GM21825 (cell line): ENCODE results near the gene PSME3IP1.

Experiments used
- ATAC-seq: cut with Tn5 transposase; IDR thresholded peaks from one replicate; pipeline ENCODE4 v1.9.1; 2021; ENCODE audit warnings: mild to moderate bottlenecking, moderate library complexity; ENCODE audit not compliant: unreplicated experiment

PSME3IP1 gene

DNA sequence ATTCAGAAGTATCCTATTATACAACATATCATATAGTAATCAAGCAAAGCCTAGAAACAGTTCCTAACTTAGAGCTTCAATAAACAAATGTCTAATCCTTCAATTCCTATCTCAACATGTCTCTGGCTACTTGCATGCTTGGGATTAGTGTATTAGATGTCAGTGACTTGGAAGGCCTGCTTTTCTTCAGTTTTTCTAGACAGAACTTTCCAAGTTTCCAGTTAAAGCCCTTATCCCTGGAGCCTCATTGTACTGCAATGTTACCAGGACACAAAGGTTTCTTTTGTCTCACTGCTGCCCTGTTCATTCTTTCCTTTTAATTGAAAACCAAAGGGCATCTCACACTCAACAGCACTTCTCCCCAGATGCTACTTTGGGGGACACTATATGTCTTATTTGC, 16.5 kb downstream of the PSME3IP1 start:
- no peak for ATAC-seq

DNA sequence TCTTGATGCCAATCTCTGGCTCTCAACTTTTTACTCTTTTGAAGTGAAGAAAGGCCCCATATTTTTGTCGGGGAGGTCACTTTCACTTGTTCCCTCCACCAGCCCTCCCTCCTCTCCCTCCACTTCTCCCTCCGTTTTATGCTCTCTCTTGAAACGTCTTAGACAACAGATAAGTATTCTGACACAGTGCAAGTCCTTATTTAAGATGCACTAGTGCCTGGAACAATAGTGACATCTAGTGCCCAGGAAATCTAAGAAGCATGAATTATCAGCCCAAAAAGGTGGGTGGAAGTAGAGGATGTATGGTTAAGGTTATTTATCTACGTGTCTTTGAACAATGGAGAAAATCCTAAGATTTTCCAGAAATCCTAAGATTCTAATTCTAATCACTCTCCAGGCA, 17.9 kb downstream of the PSME3IP1 start:
- ATAC-seq, result no peak

DNA sequence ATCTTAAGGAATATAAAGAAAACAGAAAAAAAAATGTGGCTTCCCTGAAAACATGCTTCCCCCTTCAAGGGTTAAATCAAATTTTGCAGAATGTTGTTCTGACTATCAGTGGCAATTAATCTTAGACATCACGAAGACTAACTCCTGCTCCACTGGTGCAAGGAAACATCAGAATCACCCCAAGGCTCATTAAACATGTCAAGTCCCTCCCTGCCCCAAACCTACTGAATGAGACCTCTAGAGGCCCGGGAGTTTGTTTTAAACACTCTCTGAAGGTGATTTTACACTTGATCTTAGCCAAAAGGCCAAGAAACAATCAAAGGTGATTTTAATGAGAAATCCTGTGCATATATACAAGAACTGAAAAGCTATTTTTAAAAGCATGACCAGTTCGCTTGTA, 18.3 kb downstream of the PSME3IP1 start:
- ATAC-seq, result no peak

DNA sequence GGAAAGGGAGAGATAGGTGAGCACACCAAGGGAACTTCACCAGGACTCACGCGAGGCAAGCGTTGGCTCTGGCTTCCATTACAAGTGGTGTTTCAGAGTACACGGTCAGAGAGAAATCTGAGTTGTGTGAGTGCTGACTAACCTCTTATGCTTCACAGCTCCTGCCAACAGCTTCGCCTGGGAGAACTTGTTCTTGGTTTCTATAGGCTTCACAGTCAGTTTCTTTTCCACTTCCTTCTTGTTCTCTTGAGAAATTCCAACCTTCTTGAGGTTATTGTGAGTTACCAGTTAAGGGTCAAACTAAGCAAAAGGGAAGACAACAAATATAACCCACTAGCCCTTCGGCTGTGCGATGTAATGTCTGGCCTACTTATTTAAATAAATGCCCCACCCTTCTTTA, 18.9 kb downstream of the PSME3IP1 start:
- ATAC-seq, result no peak

DNA sequence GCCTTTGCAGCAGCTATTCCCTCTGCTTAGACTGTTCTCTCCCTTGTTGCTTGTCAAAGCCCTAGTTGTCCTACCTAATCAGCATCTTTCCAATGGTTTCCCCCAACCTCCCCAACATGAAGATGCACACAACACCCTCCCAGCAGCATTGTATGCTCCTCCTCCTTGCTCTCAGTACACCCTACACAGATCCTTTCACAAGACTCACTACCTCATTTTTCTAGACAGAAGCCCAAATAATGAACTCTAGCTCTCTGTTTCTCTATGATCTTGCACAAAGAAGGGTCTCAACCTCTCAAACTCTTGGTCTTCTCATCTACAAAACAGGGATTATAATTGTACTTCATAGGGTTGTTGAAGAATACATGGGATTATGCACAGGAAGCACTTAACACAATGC, 19.4 kb downstream of the PSME3IP1 start:
- no peak for ATAC-seq

DNA sequence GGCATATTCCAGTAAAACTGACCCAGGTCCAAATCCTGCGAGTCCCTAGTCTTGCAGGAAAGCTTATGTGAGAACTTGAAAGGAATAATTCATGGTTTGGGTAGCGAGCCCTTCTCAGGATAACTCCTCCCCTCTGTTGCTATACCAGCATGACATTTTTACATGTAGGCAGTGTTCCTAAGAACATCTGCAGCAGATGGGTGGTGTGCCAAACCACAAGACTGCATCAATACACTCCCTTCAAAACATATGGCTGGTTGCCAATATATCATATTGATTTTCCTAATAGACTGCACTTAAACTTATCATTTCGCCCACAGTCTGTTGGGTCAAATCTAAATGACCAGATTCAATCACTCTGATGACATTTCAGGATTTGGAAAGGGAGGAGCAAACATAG, 19.9 kb downstream of the PSME3IP1 start:
- no peak for ATAC-seq

DNA sequence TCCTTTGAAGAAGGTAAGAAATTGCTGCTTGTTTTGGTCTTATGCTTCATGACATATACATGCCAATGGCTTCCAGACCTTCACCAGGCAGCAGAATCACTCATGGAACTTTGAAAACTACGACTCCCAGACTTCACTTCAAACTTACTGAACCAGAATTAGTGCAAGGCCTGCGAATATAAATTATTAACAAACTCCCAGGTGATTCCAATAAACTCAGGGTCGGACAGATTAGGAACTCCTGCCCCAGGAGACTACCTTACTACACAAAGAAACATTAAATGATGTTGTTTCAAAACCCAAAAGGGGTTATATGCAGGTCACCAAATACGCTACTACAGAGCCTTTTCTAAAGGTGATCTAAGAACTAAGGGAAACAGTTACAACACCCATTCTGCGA, 20.4 kb downstream of the PSME3IP1 start:
- ATAC-seq, result no peak

DNA sequence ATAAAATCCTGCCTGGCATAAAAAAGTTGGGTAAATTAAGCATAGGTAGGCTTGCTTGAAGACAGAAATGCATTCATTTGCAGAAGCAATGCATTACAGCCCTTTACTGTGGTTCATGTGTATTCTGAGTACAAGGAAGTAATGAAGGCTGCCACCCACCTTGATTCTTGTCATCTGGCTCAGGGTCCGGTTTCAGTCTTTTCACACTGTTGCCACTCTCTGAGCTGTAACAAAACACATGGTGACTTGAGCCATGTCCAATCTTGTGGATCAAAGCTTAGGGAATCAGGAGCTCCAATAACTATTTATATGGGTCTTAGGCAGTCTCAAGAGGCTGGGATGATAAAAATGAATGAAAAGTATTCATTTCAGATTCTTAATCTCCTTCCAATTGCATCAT, 22.0 kb downstream of the PSME3IP1 start:
- no peak for ATAC-seq

DNA sequence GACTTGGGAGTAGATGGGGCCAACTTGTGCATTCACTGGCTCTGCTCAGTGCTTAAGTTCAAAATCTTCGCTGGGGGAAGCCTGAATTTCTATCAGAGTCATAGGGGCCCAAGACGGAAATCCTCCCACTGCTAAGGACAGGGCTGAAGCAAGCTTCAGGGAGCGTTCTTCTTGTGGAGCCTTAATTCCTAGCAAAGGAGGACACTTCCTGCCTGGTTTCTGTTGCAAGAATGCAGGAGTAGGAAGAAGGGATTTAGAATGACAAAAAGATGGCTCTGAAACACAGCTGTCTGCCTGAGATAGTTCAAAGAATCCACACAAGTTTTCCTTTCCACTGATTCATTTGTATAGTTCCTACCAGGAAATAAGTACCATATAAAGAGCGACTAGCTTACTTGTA, 26.4 kb downstream of the PSME3IP1 start:
- no peak for ATAC-seq

DNA sequence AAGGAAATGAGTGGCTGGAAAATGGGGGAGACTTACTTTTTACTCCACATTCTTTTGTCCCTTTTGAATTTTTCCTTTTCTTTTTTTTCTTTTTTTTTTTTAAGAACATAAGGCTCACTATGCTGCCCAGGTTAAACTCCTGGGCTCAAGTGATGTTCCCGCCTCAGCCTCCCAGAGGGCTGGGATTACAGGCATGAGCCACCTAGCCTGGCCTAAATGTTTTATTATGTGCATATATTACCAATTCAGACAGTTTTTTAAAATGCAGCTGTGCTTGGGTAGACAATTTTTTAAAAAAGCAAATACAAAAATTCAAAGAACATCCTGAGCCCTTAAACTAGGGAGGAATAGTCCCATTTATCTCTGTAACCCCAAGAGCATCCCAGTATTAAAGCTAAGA, 28.3 kb downstream of the PSME3IP1 start:
- no peak for ATAC-seq

DNA sequence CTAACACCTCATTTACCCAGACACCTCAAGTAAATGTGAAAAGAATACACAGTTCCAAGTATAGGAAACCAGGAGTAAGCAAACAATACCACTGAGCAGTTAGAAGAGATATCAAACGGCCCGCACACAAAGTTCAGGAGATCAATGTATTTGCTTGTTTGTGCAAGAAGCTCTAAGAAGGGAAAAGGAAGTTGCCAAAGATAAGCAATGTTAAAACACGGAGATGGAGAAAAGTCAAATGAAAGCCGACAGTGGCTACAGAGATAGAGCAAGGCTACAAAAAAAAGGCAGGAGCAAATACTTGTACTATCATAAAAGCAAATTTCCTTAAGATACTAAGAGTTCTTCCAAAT, 29.5 kb downstream of the PSME3IP1 start:
- no peak for ATAC-seq

DNA sequence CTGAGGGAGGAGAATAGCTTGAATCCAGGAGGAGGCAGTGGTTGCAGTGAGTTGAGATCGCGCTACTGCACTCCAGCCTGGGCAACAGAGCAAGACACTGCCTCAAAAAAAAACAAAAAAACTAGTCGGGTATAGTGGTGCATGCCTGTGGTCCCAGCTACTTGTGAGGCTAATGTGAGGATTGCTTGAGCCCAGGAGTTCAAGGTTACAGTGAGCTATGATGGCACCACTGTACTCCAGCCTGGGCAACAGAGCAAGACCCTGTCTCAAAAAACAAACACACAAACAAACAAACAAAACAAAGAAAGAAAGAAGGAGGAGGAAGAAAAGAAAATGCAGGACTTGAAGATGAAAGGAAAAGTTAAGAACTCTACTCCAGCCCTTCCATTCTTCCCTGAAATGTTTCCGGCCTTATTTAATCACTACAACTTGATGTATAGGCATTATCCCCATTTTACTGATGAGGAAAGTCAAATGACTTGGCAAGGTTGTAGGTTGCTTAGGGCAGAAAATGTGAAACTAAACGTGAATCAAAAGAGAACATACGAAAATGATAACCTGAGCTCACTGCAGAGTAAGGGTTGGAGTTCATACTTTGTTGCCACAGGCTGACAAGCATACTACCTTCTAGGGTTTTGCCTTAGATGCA, 30.0 kb downstream of the PSME3IP1 start:
- ATAC-seq, result no peak

DNA sequence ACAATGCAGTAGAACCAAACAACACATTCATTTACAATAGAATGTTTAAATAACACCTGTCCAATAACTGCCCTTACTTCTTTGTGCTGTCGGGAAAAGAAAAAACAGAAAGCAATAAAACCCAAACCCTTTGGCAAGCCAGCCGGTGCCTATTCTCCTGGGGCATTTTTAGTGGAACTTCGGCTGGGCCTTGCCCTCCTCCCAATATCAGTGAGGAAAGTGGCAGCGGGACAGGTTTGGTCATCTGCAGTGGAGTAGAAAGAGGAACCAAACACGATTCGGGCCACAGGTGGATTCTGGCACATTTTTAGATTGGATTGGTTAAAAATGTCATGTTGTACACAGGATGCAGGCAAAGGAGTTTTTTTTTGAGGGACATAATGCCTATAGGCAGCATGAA, 32.0 kb downstream of the PSME3IP1 start:
- ATAC-seq, result no peak

DNA sequence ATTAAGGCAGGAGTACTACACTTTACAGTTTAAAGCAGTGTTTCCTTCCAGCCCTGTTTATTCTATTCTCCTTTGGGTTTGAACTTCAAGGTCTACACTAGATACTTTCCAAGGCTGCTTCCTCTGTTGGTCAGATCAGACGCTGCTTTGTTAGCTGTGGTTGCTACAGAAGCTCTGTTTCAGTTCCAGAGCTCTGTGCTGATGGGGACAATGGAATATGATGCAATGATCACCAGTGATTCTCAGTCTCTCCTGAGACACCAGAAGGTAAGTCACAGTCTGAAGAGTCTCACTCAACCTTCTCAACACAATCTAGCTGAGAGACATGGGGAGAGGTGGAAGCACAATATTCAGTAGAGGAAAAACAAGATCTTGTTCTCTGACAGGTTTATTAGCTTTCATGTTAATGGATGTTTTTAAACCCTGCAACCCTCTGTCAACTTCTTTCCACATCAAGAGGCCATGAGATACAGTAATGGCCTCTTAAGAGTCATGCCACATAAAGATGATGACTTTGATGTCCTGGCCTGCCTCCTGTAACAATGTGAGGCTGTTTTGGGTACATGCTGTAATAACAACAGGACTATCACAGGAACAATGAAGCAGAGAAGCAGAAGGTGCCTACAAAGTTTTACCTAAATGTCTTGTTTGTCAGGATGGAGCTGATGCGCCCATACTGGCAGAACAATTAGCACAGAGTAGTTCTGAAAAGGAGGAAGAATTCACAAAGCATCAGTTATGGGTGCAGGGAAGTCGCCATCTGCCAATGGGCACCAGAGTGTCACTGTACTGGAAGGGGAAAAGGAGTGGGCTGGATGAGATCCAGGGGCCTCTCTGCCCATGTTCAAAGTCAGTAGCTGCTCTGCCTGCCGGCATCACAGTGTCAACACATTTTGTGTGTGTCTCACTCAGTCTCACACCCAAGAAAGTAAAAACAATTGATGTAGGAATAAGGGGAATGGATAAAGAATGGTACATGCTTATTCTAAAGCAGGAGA, 33.4 kb downstream of the PSME3IP1 start:
- ATAC-seq, result no peak

DNA sequence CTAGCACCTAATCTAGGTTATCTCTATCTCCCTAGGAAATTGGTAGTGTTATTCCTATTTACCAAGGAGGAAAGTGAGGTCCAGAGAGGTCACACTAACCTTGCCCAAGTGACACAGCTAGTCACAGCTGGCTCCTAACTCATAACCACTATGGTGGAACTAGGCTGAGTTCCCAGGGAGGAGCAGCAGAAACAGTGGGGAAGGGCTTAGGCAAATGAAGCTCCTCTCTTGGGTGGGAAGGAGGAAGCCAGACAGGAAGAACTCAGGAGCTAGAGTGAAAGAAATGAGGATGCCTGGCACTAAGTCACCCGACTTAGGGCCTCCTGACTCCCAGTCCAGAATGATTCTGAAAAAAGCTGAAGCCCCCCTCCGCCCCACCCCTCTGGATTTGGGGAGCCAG, 34.5 kb downstream of the PSME3IP1 start:
- ATAC-seq, result no peak

DNA sequence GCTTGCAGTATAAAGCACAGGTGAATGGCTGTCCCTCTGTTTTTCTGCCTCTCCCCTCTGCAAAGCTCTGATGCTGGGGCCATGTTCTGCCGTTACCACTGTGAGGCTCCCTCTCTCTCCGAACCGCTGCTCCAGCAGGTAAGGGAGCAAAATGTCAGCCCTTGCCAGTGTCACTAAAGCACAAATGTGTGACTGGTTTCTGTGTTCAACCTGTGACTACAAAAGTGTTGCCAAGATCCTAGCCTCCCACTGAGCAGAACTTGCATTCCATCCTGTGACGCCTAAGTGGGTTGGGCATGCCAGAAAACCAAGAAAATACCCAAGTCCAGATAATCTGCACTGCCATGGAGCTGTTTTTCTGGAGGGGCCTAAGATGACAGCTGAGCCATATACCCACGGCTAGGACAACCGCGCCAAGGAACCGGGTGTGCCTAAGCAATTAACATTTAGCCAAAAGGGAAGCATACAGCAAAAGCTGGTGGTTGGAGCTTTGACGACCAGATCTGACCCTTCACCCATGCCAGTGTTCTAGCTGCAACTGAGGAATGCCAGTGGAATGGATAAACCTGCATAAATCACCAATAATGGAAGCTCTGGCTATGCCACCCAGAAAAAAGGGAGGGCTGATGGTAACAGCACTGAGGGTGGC, 35.0 kb downstream of the PSME3IP1 start:
- ATAC-seq, result no peak

DNA sequence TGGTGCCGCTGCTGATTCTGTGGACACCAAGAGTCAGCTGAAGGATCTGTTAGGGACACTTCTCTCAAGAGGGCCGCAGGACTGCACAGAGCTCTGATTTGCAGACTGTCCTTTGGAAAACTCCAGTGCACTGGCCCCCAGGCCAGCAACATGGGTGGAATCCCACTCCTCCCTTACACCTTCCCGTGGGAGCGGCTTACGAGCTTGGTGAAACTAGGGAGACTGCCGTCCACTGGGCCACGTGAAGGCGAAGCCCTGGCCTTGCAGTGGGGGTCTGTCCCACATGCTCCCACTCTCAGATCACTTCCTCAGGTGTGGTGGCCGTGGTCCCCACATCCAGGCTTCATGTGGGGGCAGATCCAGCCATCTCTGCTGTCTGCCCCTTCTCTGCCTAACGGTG, 36.4 kb downstream of the PSME3IP1 start:
- ATAC-seq, result no peak

DNA sequence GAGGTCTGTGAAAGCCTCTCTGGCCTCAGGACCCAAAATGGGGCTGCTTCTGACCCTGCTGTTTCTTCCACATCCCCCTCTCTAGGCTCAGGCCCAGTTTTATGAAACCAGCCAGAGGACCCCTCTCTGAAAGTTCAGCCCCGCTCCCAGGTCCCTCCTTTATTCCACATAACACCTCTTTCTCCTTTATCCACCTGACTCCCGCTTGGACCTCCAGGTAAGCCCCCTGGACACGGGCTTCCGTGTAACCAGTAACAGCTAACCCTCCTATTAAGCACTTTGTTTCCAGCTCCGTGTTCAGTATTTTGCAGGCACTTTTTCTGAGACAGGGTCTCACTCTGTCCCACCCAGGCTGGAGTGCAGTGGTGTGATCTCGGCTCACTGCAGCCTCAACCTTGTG, 37.4 kb downstream of the PSME3IP1 start:
- no peak for ATAC-seq

DNA sequence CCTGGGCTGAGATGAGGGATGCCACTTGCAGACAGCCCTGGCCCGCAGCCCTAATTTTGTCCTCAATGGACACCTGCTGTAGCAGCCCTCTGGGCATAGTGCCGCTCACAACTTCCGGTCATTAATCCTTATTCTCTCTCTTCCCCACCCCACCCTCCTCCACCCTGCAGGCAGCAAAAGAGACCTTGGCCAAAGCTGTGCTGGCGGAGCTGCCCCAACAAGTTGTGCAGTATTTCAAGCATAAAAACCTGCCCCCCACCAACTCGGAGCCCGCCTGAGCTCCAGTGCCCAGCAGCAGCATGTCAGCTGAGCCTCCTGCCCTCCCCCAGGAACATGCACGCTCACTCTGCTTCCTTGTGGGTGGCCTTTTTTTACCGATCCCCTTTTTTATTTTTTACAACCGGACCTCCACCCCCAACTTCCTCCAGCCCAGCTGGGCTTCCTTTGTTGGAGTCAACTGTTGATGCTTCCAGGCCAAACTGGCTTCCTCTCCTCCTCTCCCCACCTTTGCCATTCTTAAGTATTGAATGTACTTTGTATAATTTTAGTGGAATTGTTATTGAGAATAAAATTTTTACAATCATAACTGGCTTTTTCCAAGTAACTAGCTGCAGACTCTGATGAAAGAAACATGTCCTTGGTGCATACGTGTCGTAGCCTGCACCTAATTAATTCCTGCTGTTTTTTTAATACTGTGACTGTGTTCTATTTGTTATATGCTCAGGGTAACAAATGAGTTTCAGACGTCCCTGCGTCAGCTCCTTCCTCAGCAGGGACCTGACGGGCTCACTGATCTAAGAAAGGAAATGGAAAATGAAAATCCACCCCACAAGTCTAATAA, 38.2 kb downstream of the PSME3IP1 start:
- no peak for ATAC-seq

DNA sequence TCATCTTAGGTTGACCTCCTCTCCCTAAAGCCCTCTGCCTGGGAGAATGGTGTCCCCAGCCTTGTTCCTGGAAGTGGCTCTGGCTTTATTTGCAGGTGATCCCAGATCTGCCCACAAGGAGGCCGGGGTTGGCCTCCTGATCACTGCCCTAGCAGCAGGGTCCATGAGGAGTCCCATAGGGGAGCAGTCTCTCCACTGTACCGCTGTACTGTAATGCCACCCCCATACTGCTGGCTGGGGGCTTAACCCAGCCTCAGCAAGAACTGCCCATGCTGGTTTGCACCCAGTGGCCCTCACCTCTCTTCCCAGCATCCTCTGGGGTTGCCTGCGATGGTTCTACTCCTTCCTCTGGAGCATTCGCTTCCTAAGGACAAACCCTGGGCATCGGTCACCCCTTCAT, 39.1 kb downstream of the PSME3IP1 start:
- no peak for ATAC-seq

DNA sequence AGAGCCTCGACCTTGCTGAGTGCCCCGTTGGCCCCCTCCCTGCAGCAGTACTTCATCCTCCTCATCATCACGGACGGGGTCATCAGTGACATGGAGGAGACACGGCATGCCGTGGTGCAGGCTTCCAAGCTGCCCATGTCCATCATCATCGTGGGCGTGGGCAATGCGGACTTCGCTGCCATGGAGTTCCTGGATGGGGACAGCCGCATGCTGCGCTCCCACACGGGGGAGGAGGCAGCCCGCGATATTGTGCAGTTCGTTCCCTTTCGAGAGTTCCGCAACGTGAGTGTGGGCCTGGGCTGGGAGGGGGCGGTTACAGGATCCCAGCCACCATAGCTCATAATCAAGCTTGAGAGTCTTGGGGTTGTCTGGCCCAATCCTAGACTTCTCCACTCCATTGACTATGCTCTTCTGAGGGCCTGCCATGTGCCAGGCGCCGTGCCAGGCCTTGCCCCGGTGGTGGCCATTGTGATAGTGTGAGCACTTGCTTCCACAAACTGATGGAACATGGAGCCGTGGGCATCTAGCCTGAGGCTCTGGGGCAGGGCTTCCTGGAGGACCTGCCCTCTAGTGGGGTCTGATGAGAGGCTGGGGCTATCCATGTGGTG, 39.7 kb downstream of the PSME3IP1 start:
- no peak for ATAC-seq
